Measurements from ENCODE around the gene MYMK.

MYMK gene

DNA sequence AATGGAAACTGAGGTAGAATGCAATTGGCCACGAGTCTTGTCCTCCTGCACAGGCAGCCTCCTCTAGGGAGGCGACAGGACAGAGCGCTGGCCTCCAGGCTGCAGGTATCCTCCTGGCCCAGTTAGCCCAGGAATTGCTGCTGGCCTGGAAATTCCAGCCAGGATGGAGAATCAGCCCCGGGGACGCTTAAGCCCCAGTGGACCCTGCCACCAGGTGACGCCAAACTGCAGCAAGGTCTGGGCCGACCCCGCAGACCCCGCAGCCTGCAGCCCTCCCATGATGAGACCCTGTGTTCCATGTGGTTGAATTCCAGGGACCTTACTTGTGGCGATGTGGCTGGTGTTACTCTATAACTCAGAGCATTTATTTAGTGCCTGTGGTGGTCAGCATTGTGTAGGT is 57.7 kb downstream of the MYMK start:
- in situ Hi-C loops (cut with MboI; ENCODE audit: low sequenced_read_pairs, unreplicated experiment), result no loop called here

DNA sequence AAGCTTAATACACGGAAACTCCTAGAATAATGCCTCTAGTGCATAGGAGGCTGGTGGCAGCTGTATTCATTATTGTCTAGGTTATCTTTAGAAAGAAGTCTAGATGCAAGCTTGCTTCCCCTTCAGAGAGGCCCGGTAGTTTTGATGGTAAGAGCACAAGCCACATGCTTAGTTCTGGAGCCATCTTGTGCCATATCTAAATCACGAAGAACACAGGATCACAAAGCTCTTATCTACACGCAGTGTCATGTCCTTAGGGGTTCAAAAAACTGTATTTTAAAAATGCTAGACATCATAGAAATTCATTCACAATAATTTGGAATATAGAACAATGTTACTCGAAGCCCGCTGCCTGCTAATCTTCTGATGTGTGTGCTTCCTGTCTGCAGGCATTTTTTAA is 58.8 kb downstream of the MYMK start:
- no peak for DNase-seq (ENCODE audit: low spot score)
- TF ChIP-seq, protein P1, sequence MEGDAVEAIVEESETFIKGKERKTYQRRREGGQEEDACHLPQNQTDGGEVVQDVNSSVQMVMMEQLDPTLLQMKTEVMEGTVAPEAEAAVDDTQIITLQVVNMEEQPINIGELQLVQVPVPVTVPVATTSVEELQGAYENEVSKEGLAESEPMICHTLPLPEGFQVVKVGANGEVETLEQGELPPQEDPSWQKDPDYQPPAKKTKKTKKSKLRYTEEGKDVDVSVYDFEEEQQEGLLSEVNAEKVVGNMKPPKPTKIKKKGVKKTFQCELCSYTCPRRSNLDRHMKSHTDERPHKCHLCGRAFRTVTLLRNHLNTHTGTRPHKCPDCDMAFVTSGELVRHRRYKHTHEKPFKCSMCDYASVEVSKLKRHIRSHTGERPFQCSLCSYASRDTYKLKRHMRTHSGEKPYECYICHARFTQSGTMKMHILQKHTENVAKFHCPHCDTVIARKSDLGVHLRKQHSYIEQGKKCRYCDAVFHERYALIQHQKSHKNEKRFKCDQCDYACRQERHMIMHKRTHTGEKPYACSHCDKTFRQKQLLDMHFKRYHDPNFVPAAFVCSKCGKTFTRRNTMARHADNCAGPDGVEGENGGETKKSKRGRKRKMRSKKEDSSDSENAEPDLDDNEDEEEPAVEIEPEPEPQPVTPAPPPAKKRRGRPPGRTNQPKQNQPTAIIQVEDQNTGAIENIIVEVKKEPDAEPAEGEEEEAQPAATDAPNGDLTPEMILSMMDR (IDR thresholded peaks at IDR 0.05; ENCODE audit: borderline replicate concordance, control extremely low read depth, extremely low read depth, insufficient read depth, missing control alignments), result no peak
- in situ Hi-C loops (cut with MboI; ENCODE audit: low sequenced_read_pairs, unreplicated experiment), result no loop called here

More for the DNA sequence above, 57.7 kb downstream of the MYMK start:
- TF ChIP-seq, protein P1 (IDR thresholded peaks at IDR 0.05; ENCODE audit: borderline replicate concordance, control extremely low read depth, extremely low read depth, insufficient read depth, missing control alignments), result no peak
- no peak for DNase-seq (ENCODE audit: low spot score)

DNA sequence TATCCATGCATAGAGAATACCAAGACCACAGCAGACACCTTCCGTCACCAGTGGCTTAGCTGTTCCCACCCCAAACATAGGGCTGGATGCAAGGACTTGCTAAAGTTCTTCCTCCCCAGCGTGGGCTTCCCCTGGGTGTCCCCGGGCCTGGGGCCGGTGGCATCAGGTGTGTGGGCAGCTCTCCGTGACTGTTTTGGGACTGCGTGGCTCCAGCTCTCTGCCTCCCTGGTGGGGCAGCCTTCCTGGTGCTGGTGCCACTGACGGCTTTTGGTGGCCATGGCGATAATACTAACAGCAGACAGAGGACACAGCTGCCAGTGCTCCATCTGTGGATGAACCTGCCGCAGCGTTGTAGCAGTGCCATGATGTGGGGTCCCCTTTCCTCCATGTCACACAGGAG is 60.1 kb downstream of the MYMK start:
- TF ChIP-seq, protein P1 (IDR thresholded peaks at IDR 0.05; ENCODE audit: borderline replicate concordance, control extremely low read depth, extremely low read depth, insufficient read depth, missing control alignments), result no peak
- no peak for DNase-seq (ENCODE audit: low spot score)
- in situ Hi-C loops (cut with MboI; ENCODE audit: low sequenced_read_pairs, unreplicated experiment), result no loop called here
